BE2C (cell line): ENCODE results near the gene VEGFA.

Experiments used
- DNase-seq: peaks from one replicate; pipeline ENCODE4 v3.0.0-alpha.2; 2020
- H3K27me3 ChIP-seq: fragments of 250-450 bp; sonication (Bioruptor Pico); 2 replicates; pipeline ENCODE4 v1.5.1; 2020; ENCODE audit warnings: mild to moderate bottlenecking
- H3K36me3 ChIP-seq: fragments of 250-450 bp; sonication (Bioruptor Pico); 2 replicates; pipeline ENCODE4 v1.5.1; 2020; ENCODE audit warnings: mild to moderate bottlenecking
- H3K4me1 ChIP-seq: fragments of 250-450 bp; sonication (Bioruptor Pico); 2 replicates; pipeline ENCODE4 v1.5.1; 2020
- H3K4me3 ChIP-seq: 2 replicates; pipeline ENCODE4 v1.5.1; 2011; ENCODE audit warnings: low read depth, low read length
- H3K9me3 ChIP-seq: fragments of 250-450 bp; sonication (Bioruptor Pico); 2 replicates; pipeline ENCODE4 v1.5.1; 2020
- CTCF ChIP-seq: IDR thresholded peaks from 2 replicates; pipeline ENCODE4 v1.5.1; 2012; ENCODE audit warnings: mild to moderate bottlenecking, low read depth, low read length

Gene VEGFA

GRCh38 chr6:43784049-43784855 is 14.2 kb downstream of the VEGFA start:
- no peak for TF ChIP-seq CTCF
- H3K9me3 ChIP-seq, result no peaks in the 10 kb centered on the region
- no peak overlapping the region for H3K4me3 ChIP-seq
- H3K27me3 ChIP-seq, result no peaks in the 10 kb centered on the region
- H3K4me1 ChIP-seq, result peaks cover 14% of the 10 kb centered on the region
- DNase-seq, result no peak
- peaks cover 81% of the 10 kb centered on the region for H3K36me3 ChIP-seq

GRCh38 chr6:43785220-43785752 is 15.3 kb downstream of the VEGFA start:
- peaks cover 7% of the 10 kb centered on the region for H3K4me1 ChIP-seq
- peaks cover 71% of the 10 kb centered on the region for H3K36me3 ChIP-seq
- no peak for TF ChIP-seq CTCF
- H3K4me3 ChIP-seq, result no peak overlapping the region
- H3K9me3 ChIP-seq, result no peaks in the 10 kb centered on the region
- no peaks in the 10 kb centered on the region for H3K27me3 ChIP-seq
- no peak for DNase-seq

- Histone ChIP-seq H3K9me3 (no peaks in the 10 kb centered on the region), H3K36me3 (peaks cover 65% of the 10 kb centered on the region), H3K4me3 (no peak overlapping the region), H3K4me1 (peaks cover 5% of the 10 kb centered on the region), H3K27me3 (no peaks in the 10 kb centered on the region)
- no peak for DNase-seq
- TF ChIP-seq CTCF, result no peak
Measured at GRCh38 chr6:43785904-43786303, 15.9 kb downstream of the VEGFA start.

- H3K36me3 ChIP-seq, result peaks cover 56% of the 10 kb centered on the region
- H3K27me3 ChIP-seq, result no peaks in the 10 kb centered on the region
- no peak overlapping the region for H3K4me3 ChIP-seq
- no peak for DNase-seq
- TF ChIP-seq CTCF, result no peak
- no peaks in the 10 kb centered on the region for H3K9me3 ChIP-seq
- H3K4me1 ChIP-seq, result peaks cover 5% of the 10 kb centered on the region; the same call in 1 of the 2 replicates
Measured at GRCh38 chr6:43786664-43787329, 16.8 kb downstream of the VEGFA start.

GRCh38 chr6:43788301-43788700 is 18.3 kb downstream of the VEGFA start:
- H3K9me3 ChIP-seq, result no peaks in the 10 kb centered on the region
- no peak for TF ChIP-seq CTCF
- H3K27me3 ChIP-seq, result no peaks in the 10 kb centered on the region
- peaks cover 41% of the 10 kb centered on the region for H3K36me3 ChIP-seq
- no peak for DNase-seq
- no peak overlapping the region for H3K4me3 ChIP-seq
- peaks cover 3% of the 10 kb centered on the region; the same call in 1 of the 2 replicates for H3K4me1 ChIP-seq
